Measurements from ENCODE around the gene BAZ2B.

GRCh38 chr2:159546716-159547430, 69.5 kb downstream of the BAZ2B start:
- TF ChIP-seq CTCF (IDR thresholded peaks at IDR 0.05) = no peak
- TF ChIP-seq POLR2A (IDR thresholded peaks at IDR 0.05) = no peak
